ENCODE data around the gene PDAP1. TPM values are rescaled to one million over a fixed set of nuclear protein-coding genes. Genes with fewer than 3 reads are reported as not detected.

Gene PDAP1
- polyA plus RNA-seq, 1 donor (not counting 4 experiments of a cell fraction or from before 2014, with no cell fraction given): 99.1 TPM

- FAIRE-seq: no peak
- H3K4me3 ChIP-seq (ENCODE audit: control insufficient read depth in 2 of 3, extremely low read depth in 1 of 3, insufficient read depth in 2 of 3, low read depth in 1 of 3, low read length in 3 of 3): no peak overlapping the region
- dilution Hi-C loops (cut with MboI; ENCODE audit: extremely low pct_ligation_motif_present, low sequenced_read_pairs): no loop called here
- DNase-seq (ENCODE audit: low read depth, low spot score): no peak
- no peak overlapping the region for H2AFZ ChIP-seq (ENCODE audit: control insufficient read depth, low read length)
- peaks cover 8% of the 10 kb centered on the region for H3K79me2 ChIP-seq (ENCODE audit: control insufficient read depth, insufficient read depth, low read length)
- no peak overlapping the region for H3K4me2 ChIP-seq (ENCODE audit: control insufficient read depth, extremely low read depth, insufficient read depth, low read depth, low read length)
- no peak overlapping the region for H3K27ac ChIP-seq (ENCODE audit: control insufficient read depth, insufficient read depth, low read length)
- no peaks in the 10 kb centered on the region for H3K9me3 ChIP-seq (ENCODE audit: control insufficient read depth, low read depth, low read length)
- peak in 1 of 3 experiments; percentile 7 for TF ChIP-seq CTCF (optimal IDR thresholded peaks at IDR 0.05 in 1 of 3, IDR thresholded peaks at IDR 0.05 in 1 of 3, conservative IDR thresholded peaks at IDR 0.05 in 1 of 3; ENCODE audit: extremely low read depth in 1 of 3, insufficient read depth in 2 of 3, low read length in 3 of 3)
- no peak for TF ChIP-seq EZH2 (IDR thresholded peaks at IDR 0.05; ENCODE audit: low read length)
- no peaks in the 10 kb centered on the region for H3K27me3 ChIP-seq (ENCODE audit: control insufficient read depth, extremely low read depth, insufficient read depth, low read length)
- H3K36me3 ChIP-seq (ENCODE audit: control insufficient read depth in 2 of 2, extremely low read depth in 1 of 2, insufficient read depth in 2 of 2, low read length in 2 of 2): peaks cover 47 to 63% of the 10 kb centered on the region in 2 experiments
- no peak overlapping the region for H3K9ac ChIP-seq (ENCODE audit: control insufficient read depth, extremely low read depth, insufficient read depth, low read length)
- H4K20me1 ChIP-seq (ENCODE audit: control insufficient read depth, extremely low read depth, insufficient read depth, low read length): peaks cover 43% of the 10 kb centered on the region
- peaks cover 8% of the 10 kb centered on the region for H3K4me1 ChIP-seq (ENCODE audit: control insufficient read depth, extremely low read depth, insufficient read depth, low read length)
- no peaks in the 10 kb centered on the region for H3K9me1 ChIP-seq (ENCODE audit: control insufficient read depth, extremely low read depth, insufficient read depth, low read length)
These were observed 12.6 kb downstream of the PDAP1 start for GRCh38 chr7:99395616-99396327.

GRCh38 chr7:99394188-99394502 is 14.3 kb downstream of the PDAP1 start:
- H3K27me3 ChIP-seq (ENCODE audit: control insufficient read depth, extremely low read depth, insufficient read depth, low read length): no peaks in the 10 kb centered on the region
- H3K4me1 ChIP-seq (ENCODE audit: control insufficient read depth, extremely low read depth, insufficient read depth, low read length): peaks cover 8% of the 10 kb centered on the region

More at GRCh38 chr7:99394188-99394502, 14.3 kb downstream of the PDAP1 start:
- H3K4me3 ChIP-seq (ENCODE audit: control insufficient read depth in 2 of 3, extremely low read depth in 1 of 3, insufficient read depth in 2 of 3, low read depth in 1 of 3, low read length in 3 of 3): no peak overlapping the region
- FAIRE-seq: no peak
- H3K79me2 ChIP-seq (ENCODE audit: control insufficient read depth, insufficient read depth, low read length): peaks cover 6% of the 10 kb centered on the region
- DNase-seq (ENCODE audit: low read depth, low spot score): no peak
- no peak overlapping the region for H3K9ac ChIP-seq (ENCODE audit: control insufficient read depth, extremely low read depth, insufficient read depth, low read length)
- TF ChIP-seq CTCF (optimal IDR thresholded peaks at IDR 0.05 in 1 of 3, IDR thresholded peaks at IDR 0.05 in 1 of 3, conservative IDR thresholded peaks at IDR 0.05 in 1 of 3; ENCODE audit: extremely low read depth in 1 of 3, insufficient read depth in 2 of 3, low read length in 3 of 3) (no peak), EZH2 (IDR thresholded peaks at IDR 0.05; ENCODE audit: low read length) (no peak)
- H3K36me3 ChIP-seq (ENCODE audit: control insufficient read depth in 2 of 2, extremely low read depth in 1 of 2, insufficient read depth in 2 of 2, low read length in 2 of 2): peaks cover 49 to 53% of the 10 kb centered on the region in 2 experiments
- H3K9me3 ChIP-seq (ENCODE audit: control insufficient read depth, low read depth, low read length): no peaks in the 10 kb centered on the region
- H2AFZ ChIP-seq (ENCODE audit: control insufficient read depth, low read length): no peak overlapping the region
- peaks cover 40% of the 10 kb centered on the region for H4K20me1 ChIP-seq (ENCODE audit: control insufficient read depth, extremely low read depth, insufficient read depth, low read length)
- H3K9me1 ChIP-seq (ENCODE audit: control insufficient read depth, extremely low read depth, insufficient read depth, low read length): no peaks in the 10 kb centered on the region
- no peak overlapping the region for H3K27ac ChIP-seq (ENCODE audit: control insufficient read depth, insufficient read depth, low read length)
- no peak overlapping the region for H3K4me2 ChIP-seq (ENCODE audit: control insufficient read depth, extremely low read depth, insufficient read depth, low read depth, low read length)
- dilution Hi-C loops (cut with MboI; ENCODE audit: extremely low pct_ligation_motif_present, low sequenced_read_pairs): no loop called here
